Mesenchymal stem cell (in vitro differentiated cells and primary cell): ENCODE results near the gene CRACR2A.
A peak's percentile ranks its signal among the peaks of the same experiment; 100 is the strongest.

ENCODE experiments used
- DNase-seq: peaks from one replicate; pipeline ENCODE4 v3.0.0-alpha.2; 2013
- H2AFZ ChIP-seq: one replicate; pipeline ENCODE4 v1.6.1; 2013; ENCODE audit warnings: low read depth, mild to moderate bottlenecking, control low read depth, inconsistent platforms, low read length, moderate library complexity
- H2AK5ac ChIP-seq: 2 replicates; pipeline ENCODE4 v1.6.1; 2013; ENCODE audit warnings: low read length, moderate library complexity, mild to moderate bottlenecking, inconsistent platforms; ENCODE audit not compliant: severe bottlenecking
- H2BK120ac ChIP-seq: one replicate; pipeline ENCODE4 v1.6.1; 2013; ENCODE audit warnings: low read depth, mild to moderate bottlenecking, inconsistent platforms, low read length, moderate library complexity
- H2BK12ac ChIP-seq, 2 experiments: one replicate each; pipeline ENCODE4 v1.6.1; 2013; ENCODE audit warnings: inconsistent platforms in 2 of 2, low read length in 2 of 2, mild to moderate bottlenecking in 2 of 2, moderate library complexity in 2 of 2, control low read depth in 1 of 2
- H2BK15ac ChIP-seq: one replicate; pipeline ENCODE4 v1.6.1; 2013; ENCODE audit warnings: mild to moderate bottlenecking, low read depth, inconsistent platforms; ENCODE audit not compliant: poor library complexity, severe bottlenecking
- H2BK5ac ChIP-seq: 2 replicates; pipeline ENCODE4 v1.6.1; 2013; ENCODE audit warnings: low read depth, mild to moderate bottlenecking, low read length, control low read depth, inconsistent platforms; ENCODE audit not compliant: poor library complexity, severe bottlenecking
- H3K14ac ChIP-seq, 2 experiments: one replicate each; pipeline ENCODE4 v1.6.1; 2013; ENCODE audit warnings: inconsistent platforms in 2 of 2, low read length in 2 of 2, control low read depth in 1 of 2, mild to moderate bottlenecking in 1 of 2, moderate library complexity in 1 of 2
- H3K18ac ChIP-seq, 2 experiments: one replicate each; pipeline ENCODE4 v1.6.1; 2013; ENCODE audit warnings: inconsistent platforms in 2 of 2, low read length in 2 of 2, control low read depth in 1 of 2, low read depth in 1 of 2, mild to moderate bottlenecking in 1 of 2
- H3K23ac ChIP-seq, 2 experiments: one replicate each; pipeline ENCODE4 v1.6.1; 2013; ENCODE audit warnings: inconsistent platforms in 2 of 2, low read length in 2 of 2, mild to moderate bottlenecking in 2 of 2, moderate library complexity in 2 of 2, control low read depth in 1 of 2
- H3K27ac ChIP-seq: 2 replicates; pipeline ENCODE4 v1.5.1; 2013; ENCODE audit warnings: mild to moderate bottlenecking, moderate library complexity, low read length, control low read depth, inconsistent platforms; ENCODE audit not compliant: poor library complexity, severe bottlenecking
- H3K27me3 ChIP-seq, 2 experiments: 2 replicates each; pipeline versions ENCODE4 v1.6.1 to v1.7.0; 2013; ENCODE audit warnings: low read length in 2 of 2, mild to moderate bottlenecking in 2 of 2, moderate library complexity in 2 of 2, control low read depth in 1 of 2, inconsistent platforms in 1 of 2; ENCODE audit not compliant: control insufficient read depth in 1 of 2, insufficient read depth in 1 of 2
- H3K36me3 ChIP-seq, 2 experiments: 2 replicates each; pipeline versions ENCODE4 v1.6.1 to v1.7.0; 2013; ENCODE audit warnings: low read length in 2 of 2, control low read depth in 1 of 2, inconsistent platforms in 1 of 2, low read depth in 1 of 2, mild to moderate bottlenecking in 1 of 2; ENCODE audit not compliant: insufficient read depth in 2 of 2, control insufficient read depth in 1 of 2
- H3K4ac ChIP-seq, 2 experiments: one replicate each; pipeline ENCODE4 v1.6.1; 2013; ENCODE audit warnings: inconsistent platforms in 2 of 2, low read length in 2 of 2, mild to moderate bottlenecking in 2 of 2, moderate library complexity in 2 of 2, control low read depth in 1 of 2, low read depth in 1 of 2
- H3K4me1 ChIP-seq: 2 replicates; pipeline ENCODE4 v1.6.1; 2013; ENCODE audit warnings: low read depth, low read length, control low read depth; ENCODE audit not compliant: control insufficient read depth, insufficient read depth
- H3K4me2 ChIP-seq: 2 replicates; pipeline ENCODE4 v1.6.1; 2013; ENCODE audit warnings: low read length, mild to moderate bottlenecking, inconsistent platforms; ENCODE audit not compliant: poor library complexity, severe bottlenecking
- H3K4me3 ChIP-seq, 2 experiments: 2 replicates each; pipeline versions ENCODE4 v1.5.1 to v1.7.0; 2013; ENCODE audit warnings: low read length in 2 of 2, mild to moderate bottlenecking in 2 of 2, control low read depth in 1 of 2, low read depth in 1 of 2; ENCODE audit not compliant: insufficient read depth in 1 of 2
- H3K79me1 ChIP-seq: replicated peaks from 2 replicates; pipeline ENCODE4 v1.6.1; 2013; ENCODE audit warnings: mild to moderate bottlenecking, control low read depth, low read length, inconsistent platforms; ENCODE audit not compliant: poor library complexity, severe bottlenecking
- H3K9ac ChIP-seq: 2 replicates; pipeline ENCODE4 v1.7.0; 2013; ENCODE audit warnings: mild to moderate bottlenecking, low read length, moderate library complexity
- H3K9me3 ChIP-seq: 2 replicates; pipeline ENCODE4 v1.7.0; 2013; ENCODE audit warnings: mild to moderate bottlenecking, low read length; ENCODE audit not compliant: control insufficient read depth
- H4K8ac ChIP-seq: one replicate; pipeline ENCODE4 v1.6.1; 2013; ENCODE audit warnings: inconsistent platforms, mild to moderate bottlenecking, low read length, moderate library complexity
- H4K91ac ChIP-seq: one replicate; pipeline ENCODE4 v1.6.1; 2013; ENCODE audit warnings: mild to moderate bottlenecking, low read length, inconsistent platforms
- WGBS: methylation state at CpG from one replicate; pipeline ENCODE4 v1.1.7; 2013; ENCODE audit warnings: mixed read lengths; 5-methylcytosine and 5-hydroxymethylcytosine counted together

CRACR2A gene

DNA sequence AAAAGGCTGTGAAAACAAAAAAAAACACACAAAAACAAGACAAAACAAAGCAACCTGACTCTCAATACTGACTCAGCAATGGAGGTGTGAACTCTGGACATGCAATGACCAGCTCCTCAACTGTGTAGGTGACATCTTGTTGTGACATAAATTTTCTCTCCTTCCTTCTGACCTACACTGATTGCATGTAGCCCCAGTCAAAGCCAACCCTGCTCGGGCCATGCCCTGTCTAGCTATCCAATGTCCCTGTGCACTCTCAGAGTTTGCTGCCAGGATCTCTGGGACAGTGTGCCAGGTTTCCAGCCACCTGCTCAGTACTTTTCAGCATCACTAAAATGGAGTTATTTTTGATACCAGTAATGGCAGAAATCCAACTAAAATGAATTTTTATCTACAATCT, 18.9 kb upstream of the CRACR2A start:
- Histone ChIP-seq H2BK5ac (no peak overlapping the region), H2BK120ac (no peak overlapping the region), H3K4me2 (no peak overlapping the region), H2BK15ac (no peak overlapping the region), H3K9ac (no peak overlapping the region), H2AK5ac (no peak overlapping the region), H3K27ac (no peak overlapping the region), H3K14ac (no peak overlapping the region), H4K91ac (no peak overlapping the region), H3K4me3 (no peak overlapping the region), H2BK12ac (no peak overlapping the region), H3K18ac (no peak overlapping the region), H2AFZ (no peak overlapping the region), H3K27me3 (peaks cover 1 to 13% of the 10 kb centered on the region in 2 experiments), H3K23ac (no peak overlapping the region), H3K9me3 (no peaks in the 10 kb centered on the region), H3K79me1 (no peaks in the 10 kb centered on the region), H3K36me3 (no peaks in the 10 kb centered on the region), H3K4ac (no peak overlapping the region), H3K4me1 (peaks cover 2% of the 10 kb centered on the region), H4K8ac (no peak overlapping the region)
- WGBS: 86% methylated on average over 1 of the region's 1 CpG
- no peak for DNase-seq

DNA sequence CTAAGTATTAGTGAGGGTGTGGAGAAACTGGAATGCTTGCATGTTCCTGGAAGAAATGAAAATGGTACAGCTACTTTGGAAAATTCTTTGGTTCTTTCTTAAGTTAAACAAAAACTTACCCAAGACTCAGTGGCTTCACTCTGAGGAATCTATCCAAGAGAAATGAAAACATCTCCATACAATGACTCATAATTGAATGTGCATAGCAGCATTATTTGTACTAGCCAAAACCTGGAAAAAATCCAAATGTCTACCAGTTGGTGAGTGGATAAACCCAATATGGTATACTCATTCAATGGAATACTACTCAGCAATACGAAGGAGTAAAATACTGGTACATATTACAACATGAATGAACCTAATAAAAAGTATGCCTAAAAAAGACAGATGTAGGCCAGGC, 18.0 kb upstream of the CRACR2A start:
- no peaks in the 10 kb centered on the region for H3K9me3 ChIP-seq
- H2AK5ac ChIP-seq: no peak overlapping the region
- H4K8ac ChIP-seq: no peak overlapping the region
- no peak overlapping the region for H3K23ac ChIP-seq
- no peaks in the 10 kb centered on the region for H3K79me1 ChIP-seq
- peaks cover 2% of the 10 kb centered on the region for H3K4me1 ChIP-seq
- no peak overlapping the region for H2BK15ac ChIP-seq
- H3K36me3 ChIP-seq: no peaks in the 10 kb centered on the region
- H2AFZ ChIP-seq: no peak overlapping the region
- peak; percentile 12 for DNase-seq
- H3K4ac ChIP-seq: no peak overlapping the region
- no peak overlapping the region for H3K27ac ChIP-seq
- no peak overlapping the region for H2BK120ac ChIP-seq
- no peak overlapping the region for H3K18ac ChIP-seq
- no peak overlapping the region for H3K14ac ChIP-seq
- no peak overlapping the region for H3K4me2 ChIP-seq
- H2BK5ac ChIP-seq: no peak overlapping the region
- H4K91ac ChIP-seq: no peak overlapping the region
- H2BK12ac ChIP-seq: no peak overlapping the region
- H3K4me3 ChIP-seq: no peak overlapping the region
- H3K27me3 ChIP-seq: peaks cover 0 to 6% of the 10 kb centered on the region in 2 experiments
- WGBS: no CpG with 5 or more reads among the region's 1 CpG
- H3K9ac ChIP-seq: no peak overlapping the region

DNA sequence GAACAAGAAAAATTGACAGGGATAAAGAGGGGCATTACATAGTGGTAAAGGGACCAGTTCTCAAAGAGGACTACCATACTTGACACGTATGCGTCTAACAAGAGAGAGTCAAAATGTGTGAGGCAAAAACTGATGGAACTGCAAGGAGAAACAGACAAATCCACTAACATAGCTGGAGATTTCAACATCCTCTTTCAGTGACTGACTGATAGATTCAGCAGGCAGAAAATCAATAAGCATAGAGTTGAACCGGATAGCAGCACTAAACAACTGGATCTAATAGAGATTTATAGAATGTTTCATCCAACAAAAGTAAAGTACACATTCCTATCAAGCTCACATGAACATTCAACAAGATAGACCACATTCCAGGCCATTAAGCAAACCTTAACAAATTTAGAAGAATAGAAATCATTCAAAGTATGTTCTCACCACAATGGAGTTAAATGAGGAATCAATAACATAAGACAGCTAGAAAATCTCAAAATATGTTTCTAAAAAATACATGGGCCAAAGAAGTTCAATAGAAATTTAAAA, 16.1 kb upstream of the CRACR2A start:
- no peak overlapping the region for H2AFZ ChIP-seq

DNA sequence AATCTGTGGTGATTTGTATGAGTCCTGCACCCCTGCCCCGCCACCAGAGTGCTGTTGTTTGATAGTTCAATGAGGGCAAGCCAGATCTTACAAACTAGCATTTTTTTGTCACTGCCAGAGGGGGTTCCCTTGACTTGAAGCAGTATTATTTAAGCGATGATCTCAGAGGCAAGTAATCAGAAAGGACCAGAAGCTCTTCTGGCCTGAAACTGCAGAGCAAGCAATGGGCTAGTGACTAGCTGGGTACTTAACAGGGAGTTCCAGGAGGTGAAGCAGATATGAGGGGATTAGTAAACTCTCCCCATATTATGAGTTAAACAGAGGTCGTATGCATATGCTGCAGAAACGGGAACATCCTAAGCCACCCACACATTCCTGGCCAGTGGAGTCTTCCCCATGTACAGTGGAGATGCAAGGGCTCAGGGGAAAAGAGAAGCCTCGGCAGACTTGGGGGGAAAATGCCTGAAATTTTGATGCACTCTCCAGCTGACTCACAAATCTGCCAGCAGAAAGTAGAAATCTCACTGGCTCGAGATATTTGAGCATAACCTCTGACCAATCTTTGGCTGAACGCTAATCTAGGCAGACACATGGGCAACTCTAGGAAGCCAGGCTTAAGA, 8.3 kb upstream of the CRACR2A start:
- H3K27me3 ChIP-seq: no peaks in the 10 kb centered on the region
- WGBS: 83% methylated on average over 5 of the region's 7 CpGs
- no peaks in the 10 kb centered on the region for H3K4me1 ChIP-seq
- H2BK15ac ChIP-seq: no peak overlapping the region
- H3K23ac ChIP-seq: no peak overlapping the region
- H3K4me2 ChIP-seq: no peak overlapping the region
- peak overlapping the region in 1 of 2 experiments; percentile 4 for H3K4me3 ChIP-seq
- no peak for DNase-seq
- no peak overlapping the region for H2AK5ac ChIP-seq
- H3K4ac ChIP-seq: no peak overlapping the region
- H3K18ac ChIP-seq: no peak overlapping the region
- H4K8ac ChIP-seq: no peak overlapping the region
- H2BK5ac ChIP-seq: no peak overlapping the region
- H3K9ac ChIP-seq: no peak overlapping the region
- no peak overlapping the region for H3K14ac ChIP-seq
- H2AFZ ChIP-seq: no peak overlapping the region
- no peak overlapping the region for H3K27ac ChIP-seq
- no peak overlapping the region for H4K91ac ChIP-seq
- no peak overlapping the region for H2BK12ac ChIP-seq
- H3K79me1 ChIP-seq: no peaks in the 10 kb centered on the region
- H3K9me3 ChIP-seq: no peaks in the 10 kb centered on the region
- H3K36me3 ChIP-seq: no peaks in the 10 kb centered on the region
- H2BK120ac ChIP-seq: no peak overlapping the region

More for the DNA sequence above, 16.1 kb upstream of the CRACR2A start:
- no peak overlapping the region for H3K4ac ChIP-seq
- H2BK120ac ChIP-seq: no peak overlapping the region
- no peak overlapping the region for H2BK15ac ChIP-seq
- no peak overlapping the region for H2BK12ac ChIP-seq
- H3K9ac ChIP-seq: no peak overlapping the region
- H3K36me3 ChIP-seq: no peaks in the 10 kb centered on the region
- H3K4me2 ChIP-seq: no peak overlapping the region
- no peak for DNase-seq
- no peak overlapping the region for H3K4me3 ChIP-seq
- H3K4me1 ChIP-seq: peaks cover 2% of the 10 kb centered on the region
- no peak overlapping the region for H3K23ac ChIP-seq
- 96% methylated on average over 3 of the region's 3 CpGs for WGBS
- no peak overlapping the region for H3K14ac ChIP-seq
- no peaks in the 10 kb centered on the region for H3K9me3 ChIP-seq
- H4K8ac ChIP-seq: no peak overlapping the region
- H2BK5ac ChIP-seq: no peak overlapping the region
- no peaks in the 10 kb centered on the region for H3K27me3 ChIP-seq
- no peak overlapping the region for H3K27ac ChIP-seq
- H3K79me1 ChIP-seq: no peaks in the 10 kb centered on the region
- H4K91ac ChIP-seq: no peak overlapping the region
- no peak overlapping the region for H2AK5ac ChIP-seq
- no peak overlapping the region for H3K18ac ChIP-seq
